HepG2 (cell line): ENCODE measurements around the gene DNAJC5. TPM values are rescaled to one million over a fixed set of nuclear protein-coding genes. Genes with fewer than 3 reads are reported as not detected.
A peak's percentile ranks its signal among the peaks of the same experiment; 100 is the strongest.

ENCODE experiments used
- AGO2 ChIP-seq: fragments of 200-400 bp; formaldehyde crosslinking; optimal IDR thresholded peaks from 2 replicates; pipeline ENCODE3; 2017; ENCODE audit warnings: mild to moderate bottlenecking, low read depth, low read length, moderate library complexity
- DPF2 ChIP-seq: sonication (generic); formaldehyde crosslinking; IDR thresholded peaks from 2 replicates; pipeline ENCODE4 v1.4.0; 2020; ENCODE audit warnings: mild to moderate bottlenecking, low read depth, missing genetic modification reagents, borderline replicate concordance
- DZIP1 ChIP-seq: sonication (generic); formaldehyde crosslinking; IDR thresholded peaks from 2 replicates; pipeline ENCODE4 v1.5.0; 2020; ENCODE audit warnings: mild to moderate bottlenecking, missing genetic modification reagents
- ERF ChIP-seq: IDR thresholded peaks from 2 replicates; pipeline ENCODE4 v1.6.1; 2018; ENCODE audit warnings: missing biosample characterization, missing genetic modification reagents
- HBP1 ChIP-seq: IDR thresholded peaks from 2 replicates; pipeline ENCODE4 v1.6.1; 2016; ENCODE audit warnings: low read depth, control low read depth
- NONO ChIP-seq, 2 experiments: fragments of 450-650 bp in 1 of 2; sonication (generic) in 1 of 2; formaldehyde crosslinking in 1 of 2; IDR thresholded peaks in 1 of 2; conservative IDR thresholded peaks in 1 of 2; 2 replicates each; pipeline versions ENCODE4 v1.6.1 to v1.8.0; 2017 to 2022; ENCODE audit warnings: mild to moderate bottlenecking in 1 of 2, missing genetic modification reagents in 1 of 2, moderate library complexity in 1 of 2
- RBFOX2 ChIP-seq: fragments of 200-400 bp; formaldehyde crosslinking; IDR thresholded peaks from 2 replicates; pipeline ENCODE4 v1.6.1; 2017; ENCODE audit warnings: low read depth, mild to moderate bottlenecking, low read length
- RBM22 ChIP-seq: fragments of 200-400 bp; formaldehyde crosslinking; optimal IDR thresholded peaks from 2 replicates; pipeline ENCODE3; 2017; ENCODE audit warnings: mild to moderate bottlenecking, low read length, moderate library complexity
- ZNF468 ChIP-seq: sonication (generic); formaldehyde crosslinking; IDR thresholded peaks from 2 replicates; pipeline ENCODE4 v1.8.0; 2022; ENCODE audit warnings: mild to moderate bottlenecking, moderate library complexity, missing genetic modification reagents
- ZNF556 ChIP-seq: sonication (generic); formaldehyde crosslinking; IDR thresholded peaks from 2 replicates; pipeline ENCODE4 v1.4.0; 2020; ENCODE audit warnings: mild to moderate bottlenecking, missing genetic modification reagents, borderline replicate concordance
- ZNF609 ChIP-seq: sonication (generic); formaldehyde crosslinking; IDR thresholded peaks from 2 replicates; pipeline ENCODE4 v1.4.0; 2020; ENCODE audit warnings: mild to moderate bottlenecking, missing genetic modification reagents, borderline replicate concordance
- ZNF768 ChIP-seq: sonication (generic); formaldehyde crosslinking; IDR thresholded peaks from 2 replicates; pipeline ENCODE4 v1.4.0; 2020; ENCODE audit warnings: missing genetic modification reagents
- polyA plus RNA-seq, 8 experiments: library from polyadenylated mRNA; depleted of rRNA in 3 of 8; stranded (reverse) in 7 of 8; unstranded in 1 of 8; fragments of >200 nt; fragmentation: Illumina TruSeq in 4 of 8; extraction: Trizol in 4 of 8; gene quantifications; 2 replicates each; pipeline versions ENCODE4 v1.2.1 to v1.2.3, GENCODE V29; 2011 to 2016; ENCODE audit warnings: low read depth in 4 of 8, missing spikeins in 1 of 8, mixed read lengths in 1 of 8; ENCODE audit not compliant: insufficient read depth in 1 of 8
- total RNA-seq, 5 experiments: library from RNA; depleted of rRNA; stranded (reverse); fragments of >200 nt; fragmentation: Illumina TruSeq; extraction: Trizol; gene quantifications; 2 replicates each; pipeline ENCODE4 v1.2.3, GENCODE V29; 2016; ENCODE audit warnings: low read depth in 1 of 5

DNAJC5 gene
- total and polyA plus RNA-seq, 2 of the 13 experiments (the other 11 are each of a cell fraction or from before 2014, with no cell fraction given) = 42.8 to 64.5 TPM

DNA sequence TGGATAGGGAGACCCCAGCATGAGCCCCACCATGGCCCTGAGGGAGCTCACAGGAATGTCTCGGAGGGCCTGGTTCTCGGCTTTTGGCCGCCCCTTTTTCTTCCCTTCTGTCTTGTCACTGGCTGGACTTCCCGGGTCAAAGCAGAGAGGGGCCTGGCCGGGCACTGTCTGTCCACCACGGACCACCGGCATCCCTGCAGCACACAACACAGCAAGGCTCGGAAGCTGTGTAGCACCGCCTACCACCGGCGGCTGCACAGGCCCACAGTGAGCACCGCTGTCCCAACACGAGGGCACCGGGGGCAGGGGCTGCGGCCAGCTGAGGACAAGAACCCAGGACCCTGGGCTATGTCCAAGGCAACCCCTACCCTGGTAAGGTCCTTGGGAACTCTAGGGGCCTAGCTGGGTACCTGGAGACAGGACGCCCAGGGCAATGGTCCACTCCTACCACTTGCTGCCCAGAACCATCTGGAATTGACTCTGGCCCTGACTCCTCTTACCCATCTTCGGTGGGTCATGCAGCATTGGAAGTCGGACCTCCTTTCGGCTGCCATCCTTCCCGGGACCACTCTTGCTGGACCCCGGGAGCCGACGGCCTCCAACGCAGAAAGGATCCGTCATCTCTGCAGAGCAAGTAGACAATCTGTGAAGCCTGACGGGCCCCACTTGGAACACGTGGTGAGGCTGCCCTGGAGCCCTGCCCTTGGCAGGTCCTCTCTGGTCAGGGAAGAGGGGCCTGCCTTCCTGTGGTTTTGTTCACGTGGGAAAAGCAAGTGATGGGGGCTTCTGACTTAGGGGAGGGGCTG lies 72.6 kb downstream of the DNAJC5 start (continued):
- TF ChIP-seq ZNF609 (CRISPR knock-in tag) (0 out of 2 replicates have a peak, but pooled peaks have one; percentile 31), DZIP1 (CRISPR knock-in tag) (0 out of 2 replicates have a peak, but pooled peaks have one; percentile 43), ZNF468 (no peak), NONO (IDR thresholded peaks at IDR 0.05) (no peak), NONO (CRISPR knock-in tag; conservative IDR thresholded peaks at IDR 0.05) (0 out of 2 replicates have a peak, but pooled peaks have one; percentile 7), ERF (CRISPR knock-in tag) (0 out of 2 replicates have a peak, but pooled peaks have one; percentile 4), HBP1 (CRISPR knock-in tag) (no peak), RBFOX2 (peak; percentile 77), ZNF556 (CRISPR knock-in tag) (0 out of 2 replicates have a peak, but pooled peaks have one; percentile 34), ZNF768 (CRISPR knock-in tag) (peak; percentile 31; the same call in 1 of the 2 replicates), AGO2 (peak; percentile 96), RBM22 (peak; percentile 92), DPF2 (CRISPR knock-in tag) (no peak)
